T-helper 1 cell treated with Interleukin-12 subunit alpha and Interleukin-12 subunit beta and Interleukin-4 antibody, amounts not matched to agents 30 μg/mL and 1 μg/mL, for 36 hours (primary cell): Measurements from ENCODE around the gene PSEN2.
A peak's percentile ranks its signal among the peaks of the same experiment; 100 is the strongest.

ENCODE experiments used
- H3K27ac Mint-ChIP-seq: one replicate; pipeline ENCODE4 v1.8.0; 2021; ENCODE audit warnings: mild to moderate bottlenecking, mixed read lengths
- H3K27me3 Mint-ChIP-seq: one replicate; pipeline ENCODE4 v1.8.0; 2021; ENCODE audit warnings: low read depth, mixed read lengths
- H3K36me3 Mint-ChIP-seq: one replicate; pipeline ENCODE4 v1.8.0; 2021; ENCODE audit warnings: low read depth, mixed read lengths
- H3K4me1 Mint-ChIP-seq: one replicate; pipeline ENCODE4 v1.8.0; 2021; ENCODE audit warnings: low read depth, mixed read lengths
- H3K4me3 Mint-ChIP-seq: one replicate; pipeline ENCODE4 v1.8.0; 2021; ENCODE audit warnings: mild to moderate bottlenecking, moderate library complexity, mixed read lengths
- H3K9me3 Mint-ChIP-seq: one replicate; pipeline ENCODE4 v1.8.0; 2021; ENCODE audit warnings: mixed read lengths

The PSEN2 gene

DNA sequence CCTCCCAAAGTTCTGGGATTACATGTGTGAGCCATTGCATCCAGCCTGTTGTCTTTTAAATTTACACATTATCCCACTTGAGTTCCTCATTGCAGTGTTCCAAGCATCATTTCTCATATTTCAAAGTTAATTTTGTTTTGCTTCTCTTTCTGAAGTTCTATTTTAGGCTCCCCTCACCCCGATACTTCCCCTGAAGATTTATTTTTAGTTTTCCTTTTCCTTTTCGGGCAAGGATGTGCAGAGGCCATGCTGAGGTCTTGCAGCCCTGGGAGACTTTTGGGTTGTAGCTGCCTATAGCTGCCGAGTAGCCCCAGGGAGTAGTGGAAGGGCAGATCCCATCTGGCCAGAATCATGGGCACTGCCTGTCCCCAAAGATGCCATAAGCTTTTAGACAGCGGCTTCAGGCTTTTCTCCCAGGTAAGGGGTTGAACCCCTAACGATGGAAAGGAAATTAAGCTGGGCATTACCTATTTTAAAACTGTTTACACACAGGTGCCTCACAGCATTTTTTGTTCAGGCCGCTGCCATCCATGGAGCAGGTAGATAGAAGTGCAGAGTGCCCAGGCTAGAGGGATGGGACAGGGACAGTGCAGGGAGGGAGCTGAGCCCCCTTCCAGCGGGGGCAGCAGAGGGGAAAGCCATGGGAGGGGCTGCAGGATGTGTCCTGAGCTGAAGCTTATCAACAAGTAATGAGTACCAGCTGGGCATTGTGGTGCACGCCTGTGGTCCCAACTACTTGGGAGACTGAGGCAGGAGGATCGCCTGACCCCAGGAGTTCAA lies 15.9 kb downstream of the PSEN2 start:
- H3K9me3 Mint-ChIP-seq, result no peaks in the 10 kb centered on the region
- peaks cover 46% of the 10 kb centered on the region for H3K4me1 Mint-ChIP-seq
- no peaks in the 10 kb centered on the region for H3K27me3 Mint-ChIP-seq
- H3K36me3 Mint-ChIP-seq, result peaks cover 19% of the 10 kb centered on the region
- peak overlapping the region; percentile 86 for H3K27ac Mint-ChIP-seq
- H3K4me3 Mint-ChIP-seq, result peak overlapping the region; percentile 28

DNA sequence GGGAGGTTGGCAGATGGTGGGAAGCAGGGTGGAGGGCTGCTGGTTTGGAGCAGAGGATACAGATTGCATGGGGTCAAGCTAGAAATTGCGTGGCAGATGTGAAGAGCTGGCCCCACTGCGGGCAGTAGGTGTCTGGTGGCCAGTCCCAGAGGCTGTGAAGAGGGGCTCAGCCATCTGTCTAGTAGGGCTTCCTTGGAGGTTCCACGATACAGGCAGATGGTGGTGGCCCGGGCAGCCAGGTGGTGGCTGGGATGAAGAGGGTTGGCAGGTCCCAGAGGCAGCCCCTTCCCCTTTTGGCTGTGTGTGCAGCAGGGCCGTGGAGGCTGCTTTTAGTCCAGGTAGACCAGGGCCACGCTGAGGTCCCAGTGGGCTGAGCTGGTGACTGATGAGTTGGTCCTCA lies 16.6 kb downstream of the PSEN2 start:
- Mint-ChIP-seq H3K27me3 (no peaks in the 10 kb centered on the region), H3K9me3 (no peaks in the 10 kb centered on the region), H3K4me3 (no peak overlapping the region), H3K27ac (no peak overlapping the region), H3K36me3 (peaks cover 21% of the 10 kb centered on the region), H3K4me1 (peaks cover 42% of the 10 kb centered on the region)

DNA sequence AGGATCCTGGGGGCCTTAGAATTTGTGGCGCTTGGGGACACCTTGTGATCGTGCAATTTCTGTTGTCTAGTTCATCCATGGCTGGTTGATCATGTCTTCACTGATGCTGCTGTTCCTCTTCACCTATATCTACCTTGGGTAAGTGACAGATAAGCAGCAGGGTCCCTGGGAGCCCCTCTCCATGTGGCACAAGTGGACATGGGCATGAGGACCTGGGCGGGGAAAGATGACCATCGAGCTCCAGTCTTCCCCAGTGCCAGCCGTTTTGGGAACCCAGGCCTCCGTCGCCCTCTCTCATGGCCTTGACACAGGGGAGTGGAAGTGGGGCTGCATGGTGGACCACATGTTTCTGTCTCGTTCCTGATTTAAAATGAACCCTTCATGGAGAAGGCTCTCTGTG lies 17.6 kb downstream of the PSEN2 start:
- Mint-ChIP-seq H3K9me3 (no peaks in the 10 kb centered on the region), H3K27ac (no peak overlapping the region), H3K27me3 (no peaks in the 10 kb centered on the region), H3K36me3 (peaks cover 18% of the 10 kb centered on the region), H3K4me3 (no peak overlapping the region), H3K4me1 (peaks cover 32% of the 10 kb centered on the region)

DNA sequence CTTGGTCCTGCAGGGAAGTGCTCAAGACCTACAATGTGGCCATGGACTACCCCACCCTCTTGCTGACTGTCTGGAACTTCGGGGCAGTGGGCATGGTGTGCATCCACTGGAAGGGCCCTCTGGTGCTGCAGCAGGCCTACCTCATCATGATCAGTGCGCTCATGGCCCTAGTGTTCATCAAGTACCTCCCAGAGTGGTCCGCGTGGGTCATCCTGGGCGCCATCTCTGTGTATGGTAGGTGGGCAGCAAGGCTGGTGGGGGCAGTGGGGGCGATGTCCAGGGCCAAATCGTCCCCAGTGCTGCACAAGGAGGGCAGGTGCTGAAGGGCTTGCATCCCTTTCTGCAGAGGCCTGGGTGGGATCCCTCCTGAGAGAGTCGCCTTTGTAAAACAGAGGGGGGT lies 18.4 kb downstream of the PSEN2 start:
- Mint-ChIP-seq H3K4me1 (peaks cover 25% of the 10 kb centered on the region), H3K27ac (no peak overlapping the region), H3K4me3 (no peak overlapping the region), H3K9me3 (no peaks in the 10 kb centered on the region), H3K27me3 (no peaks in the 10 kb centered on the region), H3K36me3 (peaks cover 18% of the 10 kb centered on the region)

DNA sequence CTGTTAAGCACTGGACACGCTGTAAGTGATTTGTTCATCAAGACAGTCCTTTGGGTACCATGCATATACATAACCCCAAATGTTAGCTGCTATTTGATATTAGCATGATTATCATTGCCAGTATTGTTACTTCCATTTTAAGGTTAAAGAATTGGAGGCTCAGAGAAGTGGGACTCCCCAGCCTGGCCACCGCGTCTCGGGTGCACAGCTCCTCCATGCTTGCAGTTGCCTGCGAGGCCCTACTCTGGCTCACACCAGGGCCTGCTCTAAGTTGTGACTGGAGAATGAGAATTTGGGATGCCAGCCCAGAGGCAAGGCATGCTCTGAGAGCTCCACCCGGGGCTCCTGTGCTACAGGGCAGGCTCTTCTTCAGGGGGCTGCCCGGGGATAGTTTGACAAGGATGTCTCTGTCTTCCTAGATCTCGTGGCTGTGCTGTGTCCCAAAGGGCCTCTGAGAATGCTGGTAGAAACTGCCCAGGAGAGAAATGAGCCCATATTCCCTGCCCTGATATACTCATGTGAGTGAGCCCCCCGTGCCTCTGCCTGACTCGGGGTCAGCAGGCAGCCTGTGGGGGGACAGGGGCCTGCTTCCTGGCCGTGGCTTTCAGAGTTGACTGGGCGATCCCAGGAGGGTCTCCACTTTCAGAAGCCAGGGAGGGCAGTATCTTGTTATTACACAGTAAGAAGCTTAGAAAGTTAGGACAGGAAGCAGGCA lies 19.4 kb downstream of the PSEN2 start:
- no peak overlapping the region for H3K4me3 Mint-ChIP-seq
- H3K27ac Mint-ChIP-seq, result no peak overlapping the region
- H3K36me3 Mint-ChIP-seq, result peaks cover 18% of the 10 kb centered on the region
- peaks cover 16% of the 10 kb centered on the region for H3K4me1 Mint-ChIP-seq
- no peaks in the 10 kb centered on the region for H3K27me3 Mint-ChIP-seq
- H3K9me3 Mint-ChIP-seq, result no peaks in the 10 kb centered on the region

DNA sequence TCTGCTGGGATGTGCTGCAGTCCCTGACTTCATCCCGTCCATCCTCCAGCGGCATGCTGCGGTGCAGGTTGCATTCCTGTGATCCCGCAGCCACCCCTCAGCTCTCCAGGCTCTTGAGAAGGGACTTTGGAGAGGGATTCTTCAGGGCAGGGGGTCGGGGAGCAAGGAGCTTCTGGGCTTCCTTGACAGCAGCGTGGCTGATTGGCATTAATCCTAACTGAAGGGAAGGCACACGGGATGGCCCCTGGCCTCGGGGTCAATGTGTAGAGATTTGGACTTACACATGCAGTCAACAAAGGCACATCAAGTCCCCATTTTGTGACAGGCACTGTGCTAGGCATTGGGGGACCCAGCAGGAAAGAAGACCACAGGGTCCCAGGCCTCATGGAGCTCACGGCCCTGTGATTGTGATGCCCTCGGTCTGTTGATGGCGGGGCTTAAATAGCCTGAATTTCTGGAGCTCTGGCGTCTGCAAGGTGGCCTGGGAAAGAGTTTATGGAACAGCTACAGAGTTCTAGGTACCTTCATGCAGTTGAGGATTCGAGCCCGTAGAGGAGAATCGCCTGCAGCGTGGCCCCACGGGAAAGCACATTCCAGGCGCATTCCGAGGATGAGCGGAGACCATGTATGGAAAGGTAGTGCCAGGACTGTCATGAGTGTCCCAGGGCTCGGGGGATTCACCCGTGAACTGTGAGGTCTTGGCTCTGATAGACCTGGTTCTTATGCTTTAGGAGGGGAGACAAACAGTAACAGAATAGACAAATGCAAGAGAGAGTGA lies 20.1 kb downstream of the PSEN2 start:
- Mint-ChIP-seq H3K4me1 (peaks cover 10% of the 10 kb centered on the region), H3K4me3 (no peak overlapping the region), H3K9me3 (no peaks in the 10 kb centered on the region), H3K27me3 (no peaks in the 10 kb centered on the region), H3K36me3 (peaks cover 15% of the 10 kb centered on the region), H3K27ac (no peak overlapping the region)

DNA sequence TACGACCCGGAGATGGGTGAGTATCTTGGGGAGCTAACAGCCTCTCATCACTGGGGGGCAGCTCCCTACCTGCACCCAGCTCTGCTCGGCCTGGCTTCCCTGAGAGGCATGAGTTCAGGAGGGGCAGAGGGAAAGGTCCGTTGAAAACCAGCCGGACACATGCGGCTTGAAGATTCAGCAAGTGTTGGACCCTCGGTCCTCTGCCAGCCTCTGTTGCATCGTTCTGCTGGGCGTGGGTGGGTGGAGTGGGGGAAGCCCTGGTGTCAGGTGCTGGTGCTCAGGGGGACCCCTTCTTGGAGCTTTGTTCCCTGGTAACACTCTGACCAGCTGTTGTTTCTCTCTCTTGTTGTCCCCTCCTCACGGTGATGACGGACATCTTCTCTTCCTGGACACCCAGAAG lies 20.9 kb downstream of the PSEN2 start:
- no peaks in the 10 kb centered on the region for H3K9me3 Mint-ChIP-seq
- peaks cover 11% of the 10 kb centered on the region for H3K36me3 Mint-ChIP-seq
- H3K4me1 Mint-ChIP-seq, result peaks cover 3% of the 10 kb centered on the region
- H3K27me3 Mint-ChIP-seq, result no peaks in the 10 kb centered on the region
- no peak overlapping the region for H3K4me3 Mint-ChIP-seq
- H3K27ac Mint-ChIP-seq, result no peak overlapping the region

DNA sequence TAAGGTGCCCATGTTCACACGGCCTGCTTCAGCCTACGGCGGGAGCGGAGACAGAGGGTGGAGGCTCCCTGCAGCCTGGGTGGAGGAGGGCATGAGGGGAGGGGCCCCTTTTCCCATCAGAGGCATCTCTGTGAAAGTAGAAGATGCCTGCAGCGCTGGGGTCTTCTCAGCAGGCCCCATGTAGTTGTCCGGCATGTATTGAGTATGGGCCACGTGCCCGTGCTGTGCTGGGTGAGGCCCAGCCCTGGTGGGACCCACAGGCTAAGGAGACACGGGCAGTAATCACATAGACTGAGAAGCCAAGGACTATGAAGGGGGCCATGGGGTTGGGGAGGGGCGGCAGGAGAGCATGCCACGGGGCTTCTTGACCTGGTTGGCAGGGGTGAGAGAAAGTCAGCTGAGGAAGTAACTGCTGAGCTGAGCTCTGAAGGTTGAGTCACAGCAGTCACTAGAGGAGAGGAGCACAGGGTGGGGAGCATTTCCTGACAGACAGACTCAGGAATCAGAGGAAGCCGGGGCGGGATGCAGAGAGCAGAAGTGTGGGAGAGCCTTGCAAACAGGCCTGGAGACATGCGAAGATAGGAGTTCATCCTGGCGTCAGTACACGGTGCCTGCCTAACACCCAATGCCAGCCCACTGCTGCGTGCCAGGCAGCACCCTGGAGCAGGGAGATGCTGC lies 21.6 kb downstream of the PSEN2 start:
- Mint-ChIP-seq H3K4me1 (no peaks in the 10 kb centered on the region), H3K27ac (no peak overlapping the region), H3K27me3 (no peaks in the 10 kb centered on the region), H3K4me3 (no peak overlapping the region), H3K36me3 (peaks cover 9% of the 10 kb centered on the region), H3K9me3 (no peaks in the 10 kb centered on the region)

DNA sequence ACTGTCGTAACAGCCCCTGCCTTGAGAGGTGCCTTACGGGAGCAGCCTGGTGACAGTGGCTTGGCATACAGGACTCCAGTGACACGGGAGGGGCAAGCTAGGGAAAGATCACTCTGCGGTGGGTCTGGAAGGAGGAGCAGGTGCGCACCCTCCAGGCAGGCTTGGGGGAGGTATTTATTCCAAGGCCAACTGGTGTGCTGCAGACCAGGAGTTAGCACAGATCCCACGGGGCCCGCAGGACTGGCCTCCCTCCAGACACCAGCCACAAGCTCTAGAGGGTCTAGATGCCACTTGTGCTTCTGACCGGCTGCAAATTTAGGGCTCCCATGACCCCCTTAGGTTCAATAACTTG lies 22.1 kb downstream of the PSEN2 start:
- no peaks in the 10 kb centered on the region for H3K4me1 Mint-ChIP-seq
- H3K27ac Mint-ChIP-seq, result no peak overlapping the region
- H3K4me3 Mint-ChIP-seq, result no peak overlapping the region
- no peaks in the 10 kb centered on the region for H3K9me3 Mint-ChIP-seq
- H3K27me3 Mint-ChIP-seq, result no peaks in the 10 kb centered on the region
- H3K36me3 Mint-ChIP-seq, result peaks cover 9% of the 10 kb centered on the region

DNA sequence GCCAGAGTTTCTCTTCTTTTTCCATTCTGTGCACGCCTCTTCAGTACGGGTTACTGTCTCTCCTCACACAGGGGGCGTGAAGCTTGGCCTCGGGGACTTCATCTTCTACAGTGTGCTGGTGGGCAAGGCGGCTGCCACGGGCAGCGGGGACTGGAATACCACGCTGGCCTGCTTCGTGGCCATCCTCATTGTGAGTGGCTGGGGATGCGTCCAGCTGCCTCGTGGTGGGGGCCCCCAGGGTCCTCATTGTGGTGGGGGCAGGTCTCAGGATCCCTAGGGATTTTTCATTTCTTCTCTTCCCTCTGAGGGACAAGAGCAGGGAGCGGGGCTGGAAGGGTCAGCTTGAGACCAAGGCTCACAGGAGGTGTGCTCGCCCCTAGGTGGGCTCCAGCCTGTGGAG lies 23.5 kb downstream of the PSEN2 start:
- peaks cover 9% of the 10 kb centered on the region for H3K36me3 Mint-ChIP-seq
- no peaks in the 10 kb centered on the region for H3K27me3 Mint-ChIP-seq
- no peaks in the 10 kb centered on the region for H3K4me1 Mint-ChIP-seq
- H3K27ac Mint-ChIP-seq, result no peak overlapping the region
- H3K4me3 Mint-ChIP-seq, result no peak overlapping the region
- H3K9me3 Mint-ChIP-seq, result no peaks in the 10 kb centered on the region

DNA sequence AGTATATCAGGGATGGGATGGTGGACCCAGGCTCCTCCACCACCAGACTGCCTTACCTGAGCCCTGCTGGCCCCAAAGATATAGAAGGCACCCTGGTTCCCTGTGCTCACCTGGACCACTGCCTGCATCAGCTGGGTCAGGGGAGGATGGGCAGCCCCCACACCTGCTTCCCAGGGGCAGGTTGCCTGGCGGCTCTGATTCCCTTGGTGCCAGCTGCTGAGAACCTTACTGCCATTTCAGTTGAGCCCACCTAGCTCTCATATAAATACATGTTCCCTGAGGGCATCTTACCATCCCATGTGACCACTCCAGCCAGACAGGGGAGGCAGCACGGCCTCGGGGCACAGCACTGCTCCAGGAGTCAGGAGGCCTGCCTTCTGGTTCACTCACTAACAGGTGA lies 24.4 kb downstream of the PSEN2 start:
- Mint-ChIP-seq H3K27me3 (no peaks in the 10 kb centered on the region), H3K4me1 (no peaks in the 10 kb centered on the region), H3K4me3 (no peak overlapping the region), H3K27ac (no peak overlapping the region), H3K9me3 (no peaks in the 10 kb centered on the region), H3K36me3 (peaks cover 13% of the 10 kb centered on the region)

DNA sequence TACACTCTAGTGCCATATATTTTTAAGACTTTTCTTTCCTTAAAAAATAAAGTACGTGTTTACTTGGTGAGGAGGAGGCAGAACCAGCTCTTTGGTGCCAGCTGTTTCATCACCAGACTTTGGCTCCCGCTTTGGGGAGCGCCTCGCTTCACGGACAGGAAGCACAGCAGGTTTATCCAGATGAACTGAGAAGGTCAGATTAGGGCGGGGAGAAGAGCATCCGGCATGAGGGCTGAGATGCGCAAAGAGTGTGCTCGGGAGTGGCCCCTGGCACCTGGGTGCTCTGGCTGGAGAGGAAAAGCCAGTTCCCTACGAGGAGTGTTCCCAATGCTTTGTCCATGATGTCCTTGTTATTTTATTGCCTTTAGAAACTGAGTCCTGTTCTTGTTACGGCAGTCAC lies 25.2 kb downstream of the PSEN2 start:
- no peaks in the 10 kb centered on the region for H3K4me1 Mint-ChIP-seq
- no peak overlapping the region for H3K27ac Mint-ChIP-seq
- H3K36me3 Mint-ChIP-seq, result peaks cover 11% of the 10 kb centered on the region
- H3K4me3 Mint-ChIP-seq, result no peak overlapping the region
- H3K9me3 Mint-ChIP-seq, result no peaks in the 10 kb centered on the region
- H3K27me3 Mint-ChIP-seq, result no peaks in the 10 kb centered on the region

DNA sequence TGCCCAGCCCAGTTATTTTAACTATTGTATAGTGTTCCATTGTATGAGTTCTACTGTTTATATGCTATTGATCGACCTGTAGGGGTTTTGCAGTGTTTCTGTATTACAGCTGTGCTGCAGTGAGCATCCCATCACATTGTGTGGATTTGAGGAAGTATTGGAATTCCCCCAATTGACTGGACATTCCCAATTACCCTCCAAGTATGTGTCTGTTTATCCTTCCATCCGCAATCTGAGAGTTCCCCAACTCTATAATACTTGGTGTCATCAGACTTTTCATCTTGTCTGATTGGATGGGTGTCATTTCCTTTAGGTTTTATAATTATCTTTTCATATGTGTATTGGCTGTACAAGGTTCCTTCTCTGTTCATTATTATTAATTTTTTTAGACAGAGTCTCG lies 27.8 kb downstream of the PSEN2 start:
- peaks cover 5% of the 10 kb centered on the region for H3K36me3 Mint-ChIP-seq
- H3K4me3 Mint-ChIP-seq, result no peak overlapping the region
- H3K9me3 Mint-ChIP-seq, result no peaks in the 10 kb centered on the region
- H3K4me1 Mint-ChIP-seq, result no peaks in the 10 kb centered on the region
- no peak overlapping the region for H3K27ac Mint-ChIP-seq
- no peaks in the 10 kb centered on the region for H3K27me3 Mint-ChIP-seq

DNA sequence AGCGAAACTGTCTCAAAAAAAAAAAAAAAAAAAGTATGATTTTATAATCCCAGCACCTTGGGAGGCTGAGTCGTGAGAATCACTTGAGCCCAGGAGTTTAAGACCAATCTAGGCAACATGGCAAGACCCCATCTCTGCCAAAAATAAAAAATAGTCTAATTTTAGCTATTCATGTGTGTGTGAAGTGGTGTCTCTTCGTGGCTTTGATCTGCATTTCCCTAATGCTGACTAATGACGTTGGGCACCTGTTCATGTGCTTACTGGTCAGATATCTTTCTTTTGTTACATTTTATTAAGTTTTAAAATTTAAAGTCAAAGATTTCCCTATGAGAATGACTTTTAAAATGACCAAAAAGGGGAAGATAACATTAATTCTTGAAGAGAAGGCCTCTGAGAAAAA lies 31.0 kb downstream of the PSEN2 start:
- peaks cover 14% of the 10 kb centered on the region for H3K36me3 Mint-ChIP-seq
- no peak overlapping the region for H3K27ac Mint-ChIP-seq
- peaks cover 2% of the 10 kb centered on the region for H3K4me1 Mint-ChIP-seq
- no peak overlapping the region for H3K4me3 Mint-ChIP-seq
- H3K9me3 Mint-ChIP-seq, result no peaks in the 10 kb centered on the region
- peaks cover 3% of the 10 kb centered on the region for H3K27me3 Mint-ChIP-seq
